Measurements from ENCODE around the gene RPTOR.
A peak's percentile ranks its signal among the peaks of the same experiment; 100 is the strongest.

RPTOR gene

GRCh38 chr17:80645706-80646325, 101.2 kb downstream of the RPTOR start:
- DNase-seq: no peak

- no peak for DNase-seq
Measured at GRCh38 chr17:80646328-80646727, 101.7 kb downstream of the RPTOR start.

DNA sequence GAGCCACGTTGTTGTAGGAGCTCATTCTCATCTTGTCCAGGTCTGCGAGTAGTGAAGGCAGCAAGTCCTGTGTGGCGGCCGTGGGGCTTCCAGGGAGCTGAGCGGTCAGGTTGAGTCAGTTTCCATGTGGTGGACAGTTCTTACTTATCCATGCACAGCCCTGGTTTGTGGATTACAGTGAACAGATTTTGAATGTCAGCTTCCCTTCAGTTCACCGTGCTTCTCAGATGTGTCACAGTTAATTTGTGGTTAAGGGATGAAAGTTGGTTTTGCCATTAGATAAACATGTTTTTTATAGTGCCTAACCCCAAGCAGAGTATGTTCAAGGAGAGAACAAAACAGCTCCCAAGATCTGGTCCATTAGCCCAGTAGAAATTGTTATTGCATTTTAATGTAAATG, 103.1 kb downstream of the RPTOR start:
- no peak for DNase-seq

- DNase-seq: no peak
Measured at GRCh38 chr17:80649200-80649644, 104.6 kb downstream of the RPTOR start.

DNA sequence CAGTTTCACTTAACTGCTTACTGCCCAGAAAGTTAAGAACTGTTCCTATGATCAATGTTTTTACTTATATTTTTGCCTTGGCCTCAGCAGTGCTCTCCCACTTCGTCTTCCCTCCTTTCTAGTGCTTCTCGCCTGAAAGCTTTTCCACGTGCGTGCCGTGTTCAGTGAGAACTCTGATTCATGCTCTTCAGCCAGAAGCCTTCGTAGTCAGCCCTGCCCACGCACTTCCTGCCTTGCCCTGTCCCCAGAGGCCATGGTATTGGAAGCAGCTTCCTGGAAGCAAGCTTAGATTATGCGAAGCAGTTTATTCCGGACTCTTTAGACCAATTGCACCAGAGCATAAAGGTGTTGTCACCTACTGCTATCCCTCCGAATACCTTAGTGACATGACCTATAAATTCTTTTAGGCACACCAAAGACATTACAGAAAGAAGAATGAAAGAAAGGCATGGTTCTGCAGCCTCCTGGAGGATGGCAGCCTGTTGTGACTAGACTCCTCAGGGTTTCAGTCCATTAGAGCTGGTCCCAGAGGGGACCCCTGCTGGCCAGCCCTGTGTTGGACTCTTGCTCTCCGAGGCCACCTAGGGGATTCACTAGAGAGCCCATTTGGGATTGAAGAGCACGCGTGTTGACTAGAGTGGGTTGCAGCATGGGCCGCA, 105.2 kb downstream of the RPTOR start:
- DNase-seq: peak; percentile 72

DNA sequence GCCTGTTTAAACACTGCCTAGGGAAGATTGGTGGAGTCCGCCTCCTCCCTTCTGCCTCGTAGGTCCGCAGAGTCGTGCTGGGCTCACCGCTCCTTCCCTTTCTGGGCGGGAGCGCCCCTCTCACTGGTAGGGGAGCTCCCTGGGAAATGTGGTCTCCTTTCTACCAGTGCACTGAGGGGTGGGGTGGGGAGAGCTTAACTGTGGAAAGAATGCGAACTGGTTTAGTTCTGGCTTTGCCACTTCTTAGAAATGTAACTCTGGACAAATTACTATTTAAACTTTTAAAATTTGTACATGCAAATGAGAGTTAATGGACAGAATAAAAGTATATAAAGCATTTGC, 105.7 kb downstream of the RPTOR start:
- no peak for DNase-seq

- DNase-seq: no peak
Measured at GRCh38 chr17:80650751-80651518, 106.3 kb downstream of the RPTOR start.

DNA sequence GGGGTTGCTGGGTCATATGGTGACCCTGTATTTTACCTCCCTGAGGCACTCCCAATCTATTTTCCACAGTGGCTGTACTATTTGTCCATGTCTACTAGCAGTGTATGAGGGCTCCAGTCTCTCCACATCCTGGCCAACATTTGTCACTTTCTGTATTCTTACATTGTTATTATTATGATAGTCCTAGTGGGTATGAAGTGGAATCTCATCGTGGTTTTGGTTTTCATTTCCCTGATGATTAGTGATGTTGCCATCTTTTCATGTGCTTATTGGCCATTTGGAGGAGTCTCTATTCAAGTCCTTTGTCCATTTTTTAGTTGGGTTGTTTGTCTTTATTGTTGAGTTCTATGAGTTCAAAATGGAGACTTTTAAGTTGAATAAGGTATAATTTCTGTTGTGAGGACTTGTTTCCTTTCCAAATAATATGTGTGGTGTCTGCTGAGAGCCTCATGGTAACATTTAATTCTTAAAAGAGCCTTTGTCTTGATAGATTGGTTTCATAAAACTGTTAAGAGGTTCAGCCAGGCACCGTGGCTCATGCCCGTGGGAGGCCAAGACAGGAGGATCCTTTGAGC, 108.2 kb downstream of the RPTOR start:
- DNase-seq: no peak

- no peak for DNase-seq
Measured at GRCh38 chr17:80653856-80654255, 109.2 kb downstream of the RPTOR start.

- no peak for DNase-seq
Measured at GRCh38 chr17:80655608-80656007, 111.0 kb downstream of the RPTOR start.

- no peak for DNase-seq
Measured at GRCh38 chr17:80656590-80656989, 112.0 kb downstream of the RPTOR start.

- DNase-seq: no peak
Measured at GRCh38 chr17:80657561-80657960, 112.9 kb downstream of the RPTOR start.

GRCh38 chr17:80658821-80659220, 114.2 kb downstream of the RPTOR start:
- DNase-seq: no peak

DNA sequence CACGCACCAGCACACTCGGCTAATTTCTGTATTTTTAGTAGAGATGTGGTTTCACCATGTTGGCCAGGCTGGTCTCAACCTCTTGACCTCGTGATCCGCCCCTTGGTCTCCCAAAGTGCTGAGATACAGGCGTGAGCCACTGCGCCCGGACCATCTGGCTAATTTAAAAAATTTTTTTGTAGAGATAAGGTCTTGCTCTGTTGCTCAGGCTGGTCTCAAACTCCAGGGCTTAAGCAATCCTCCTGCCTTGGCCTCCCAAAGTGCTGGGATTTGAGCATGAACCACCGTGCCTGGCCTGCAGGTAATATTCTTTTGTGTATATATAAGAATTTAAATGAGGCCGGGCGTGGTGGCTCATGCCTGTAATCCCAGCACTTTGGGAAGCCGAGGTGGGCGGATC, 115.0 kb downstream of the RPTOR start:
- DNase-seq: no peak

DNA sequence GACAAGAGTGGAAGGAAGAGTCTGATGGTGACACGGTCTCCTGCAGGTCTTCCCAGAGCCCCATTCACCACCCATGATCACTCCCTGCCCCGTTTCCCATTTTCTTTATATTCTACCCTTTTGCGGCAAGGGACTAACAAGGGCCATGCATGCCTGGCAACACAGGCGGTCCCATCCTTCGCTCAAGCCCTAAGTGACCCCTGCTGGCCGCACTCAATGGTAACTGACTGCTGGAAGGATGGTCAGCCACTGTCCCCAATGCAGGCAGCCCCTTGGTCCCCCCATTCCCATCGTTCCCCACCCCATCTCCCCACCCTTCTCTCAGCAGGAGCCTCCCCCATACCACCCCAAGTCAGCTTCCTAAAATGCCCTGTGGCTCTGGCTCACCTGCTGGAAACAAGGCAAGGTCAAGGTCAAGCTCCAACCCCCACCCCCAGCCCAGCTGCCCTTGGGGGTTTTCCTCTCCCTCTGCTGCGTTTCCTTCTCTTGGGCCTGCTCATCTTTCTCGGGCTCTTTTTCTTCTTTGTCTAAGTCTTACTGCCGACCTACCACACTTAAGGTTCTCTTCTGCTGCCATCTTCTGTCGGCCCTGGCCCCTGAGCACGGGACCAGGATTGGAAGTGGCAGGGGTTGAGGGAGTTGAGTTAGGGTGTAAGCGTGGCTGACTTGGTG, 116.0 kb downstream of the RPTOR start:
- DNase-seq: no peak

- DNase-seq: no peak
Measured at GRCh38 chr17:80662557-80662956, 117.9 kb downstream of the RPTOR start.

- no peak for DNase-seq
Measured at GRCh38 chr17:80663781-80664206, 119.2 kb downstream of the RPTOR start.

- DNase-seq: no peak
Measured at GRCh38 chr17:80664217-80664790, 119.7 kb downstream of the RPTOR start.

GRCh38 chr17:80665792-80666191, 121.2 kb downstream of the RPTOR start:
- no peak for DNase-seq

DNA sequence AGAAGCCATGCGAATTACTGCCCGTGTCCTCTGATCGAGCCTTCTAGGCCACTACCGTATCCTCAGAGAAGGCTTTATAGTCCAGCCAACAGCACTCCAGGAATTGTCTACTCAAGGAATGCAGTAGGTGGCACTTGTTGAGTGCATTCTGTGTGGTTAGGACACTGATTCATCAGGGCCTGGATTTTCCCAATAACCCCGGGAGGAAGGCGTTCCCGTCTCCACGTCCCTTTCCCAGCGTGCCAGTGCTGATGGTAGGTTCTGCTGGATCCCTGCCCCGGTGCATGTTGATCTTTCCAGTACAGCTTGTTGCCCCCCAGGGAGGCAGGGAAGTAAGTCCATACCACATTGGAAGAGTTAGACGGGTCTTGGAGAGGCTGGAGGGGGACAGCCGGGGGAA, 122.2 kb downstream of the RPTOR start:
- no peak for DNase-seq

DNA sequence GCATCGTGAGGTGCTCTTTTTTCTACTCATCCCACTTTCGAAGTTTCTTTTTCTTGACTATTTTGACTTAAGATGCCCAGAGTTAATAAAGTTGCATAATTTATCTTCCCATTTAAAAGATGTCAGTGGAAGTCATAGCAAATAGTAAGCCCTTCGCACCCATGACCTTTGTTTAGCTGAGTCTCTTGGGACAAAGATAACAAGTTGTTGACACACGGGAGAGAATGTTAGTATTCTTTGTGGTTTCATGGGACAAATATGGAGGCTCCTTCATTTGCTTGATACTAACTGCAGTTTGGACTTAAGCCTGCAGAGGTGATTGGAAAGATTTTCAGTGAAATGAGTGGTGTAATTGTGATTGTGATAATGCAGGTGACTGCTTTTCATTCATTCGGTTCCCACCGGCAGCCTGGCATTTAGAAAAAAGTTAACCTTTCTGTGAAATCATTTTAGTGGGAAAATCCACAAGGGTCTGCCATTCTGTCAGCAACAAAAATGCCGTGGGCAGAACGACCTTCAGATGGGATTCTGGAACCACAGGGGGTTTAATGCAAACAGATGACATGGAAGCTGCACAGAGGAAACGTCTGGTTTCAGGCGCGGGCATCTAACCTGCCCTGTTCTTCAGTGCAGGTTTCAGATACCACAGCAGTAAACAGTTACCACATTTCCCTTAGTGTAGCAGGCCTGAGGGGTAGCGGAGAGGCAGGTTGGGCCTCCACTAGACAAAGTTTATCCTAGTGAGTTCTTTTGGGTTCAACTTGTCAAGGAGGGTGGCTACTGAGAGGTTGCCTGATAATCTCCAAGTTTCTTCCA, 123.0 kb downstream of the RPTOR start:
- DNase-seq: no peak
